ENCODE measurements around the gene MYO10.

The MYO10 gene

GRCh38 chr5:16617274-16617968 is 318.7 kb downstream of the MYO10 start:
- DNase-seq (ENCODE audit: low read depth): no peak

- DNase-seq (ENCODE audit: low read depth): no peak
Measured at GRCh38 chr5:16616536-16617273, 319.4 kb downstream of the MYO10 start, which contains the start of gene RETREG1. Gene RETREG1 (minus strand): TSS chr5:16616997. CDS start chr5:16616971, 26 bp downstream.

GRCh38 chr5:16615741-16616535 is 320.1 kb downstream of the MYO10 start:
- DNase-seq (ENCODE audit: low read depth): no peak

- DNase-seq (ENCODE audit: low read depth): no peak
Measured at GRCh38 chr5:16612007-16612406, 324.1 kb downstream of the MYO10 start.
